HG02623 (cell line): ENCODE measurements around the gene TPI1.

Source experiments
- ATAC-seq: cut with Tn5 transposase; IDR thresholded peaks from one replicate; pipeline ENCODE4 v1.9.1; 2021; ENCODE audit warnings: moderate library complexity; ENCODE audit not compliant: unreplicated experiment

Gene TPI1

GRCh38 chr12:6867413-6868210, at the start of gene TPI1:
TSS of gene TPI1 (plus strand) at chr12:6867531. CDS start at chr12:6867567, 36 bp downstream.
- ATAC-seq = peak; percentile 46

- no peak for ATAC-seq
Measured at GRCh38 chr12:6817662-6818157, 49.6 kb upstream of the TPI1 start.

GRCh38 chr12:6818222-6818621, 49.1 kb upstream of the TPI1 start:
- ATAC-seq = no peak

- no peak for ATAC-seq
Measured at GRCh38 chr12:6818645-6819044, 48.7 kb upstream of the TPI1 start.

- ATAC-seq = no peak
Measured at GRCh38 chr12:6819106-6820030, 48.0 kb upstream of the TPI1 start.

- no peak for ATAC-seq
Measured at GRCh38 chr12:6820166-6820565, 47.2 kb upstream of the TPI1 start.

- no peak for ATAC-seq
Measured at GRCh38 chr12:6821591-6822425, 45.5 kb upstream of the TPI1 start, which contains the start of gene GPR162. TSS of gene GPR162 (plus strand) at chr12:6821821. CDS start at chr12:6823899, 2,078 bp downstream.

- no peak for ATAC-seq
Measured at GRCh38 chr12:6822426-6823135, 44.8 kb upstream of the TPI1 start.

- no peak for ATAC-seq
Measured at GRCh38 chr12:6823182-6824084, 43.9 kb upstream of the TPI1 start.

- no peak for ATAC-seq
Measured at GRCh38 chr12:6824085-6824775, 43.1 kb upstream of the TPI1 start.

GRCh38 chr12:6824901-6825381, 42.4 kb upstream of the TPI1 start:
- no peak for ATAC-seq

- ATAC-seq = no peak
Measured at GRCh38 chr12:6825398-6826124, 41.8 kb upstream of the TPI1 start.

- ATAC-seq = no peak
Measured at GRCh38 chr12:6826125-6826733, 41.1 kb upstream of the TPI1 start.

GRCh38 chr12:6826734-6827436, 40.4 kb upstream of the TPI1 start:
- ATAC-seq = no peak

- ATAC-seq = no peak
Measured at GRCh38 chr12:6827437-6827911, 39.9 kb upstream of the TPI1 start.

- no peak for ATAC-seq
Measured at GRCh38 chr12:6827982-6828780, 39.1 kb upstream of the TPI1 start, which contains the start of gene P3H3. TSS of gene P3H3 (plus strand) at chr12:6828407. CDS start at chr12:6828441, 34 bp downstream.
